ENCODE measurements around the gene ATP2B2. TPM values are rescaled to one million over a fixed set of nuclear protein-coding genes. Genes with fewer than 3 reads are reported as not detected.

ATP2B2 gene
- total RNA-seq, 1 donor from 2014 or later, result 0.09 TPM

DNA sequence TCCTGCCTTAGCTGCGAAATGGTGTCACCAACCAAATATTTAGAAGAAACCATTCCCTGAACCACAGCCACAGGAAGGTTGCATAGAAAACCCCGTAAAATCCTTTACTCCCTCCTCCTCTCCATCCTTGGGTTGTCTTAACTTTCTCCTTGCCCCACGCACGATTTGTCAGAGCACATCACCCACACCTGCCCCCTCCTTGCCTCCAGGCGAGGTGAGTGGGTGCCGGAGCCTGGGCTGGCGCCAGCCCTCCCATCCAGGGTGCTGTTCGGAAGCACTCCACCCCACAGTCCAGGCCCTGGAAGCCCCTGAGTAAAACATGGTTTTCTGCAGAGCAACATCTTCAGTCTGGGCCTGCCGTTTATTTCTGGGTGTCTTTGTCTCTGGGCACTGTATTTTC, 216.3 kb downstream of the ATP2B2 start:
- Histone ChIP-seq H3K36me3 (peaks cover 35% of the 10 kb centered on the region), H3K9me3 (no peaks in the 10 kb centered on the region), H3K27ac (no peak overlapping the region), H3K27me3 (ENCODE audit: low read depth) (no peaks in the 10 kb centered on the region), H3K4me3 (no peak overlapping the region), H3K4me1 (peaks cover 7% of the 10 kb centered on the region)
- ATAC-seq (no peak), DNase-seq (no peak)
- no peak for TF ChIP-seq CTCF (IDR thresholded peaks at IDR 0.05)
- intact Hi-C loops (cut with DNase I), result no loop called here

DNA sequence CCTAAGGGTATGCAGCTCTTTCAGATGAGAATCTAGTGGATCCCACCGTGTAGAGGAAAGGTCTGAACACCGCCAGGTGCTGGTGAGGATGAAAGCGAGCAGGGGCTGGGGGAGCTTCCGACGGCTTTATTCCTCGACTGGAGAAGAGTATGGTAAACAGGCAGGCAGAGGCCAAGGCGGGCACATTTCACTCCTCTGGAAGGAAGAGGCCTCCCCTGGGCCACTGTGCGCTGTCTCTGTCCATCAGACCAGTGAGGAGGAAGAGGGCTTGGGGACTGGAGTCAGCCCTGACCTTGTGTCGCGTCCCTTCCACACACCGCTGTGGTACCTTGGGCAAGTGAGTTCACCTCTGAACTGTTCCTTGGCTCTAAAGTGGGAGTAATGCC, 216.8 kb downstream of the ATP2B2 start:
- DNase-seq (no peak), ATAC-seq (no peak)
- H3K9me3 ChIP-seq, result no peaks in the 10 kb centered on the region
- H3K4me3 ChIP-seq, result no peak overlapping the region
- H3K4me1 ChIP-seq, result peaks cover 7% of the 10 kb centered on the region
- peaks cover 39% of the 10 kb centered on the region for H3K36me3 ChIP-seq
- no peak for TF ChIP-seq CTCF (IDR thresholded peaks at IDR 0.05)
- no peaks in the 10 kb centered on the region for H3K27me3 ChIP-seq (ENCODE audit: low read depth)
- no peak overlapping the region for H3K27ac ChIP-seq
- intact Hi-C loops (cut with DNase I), result no loop called here

DNA sequence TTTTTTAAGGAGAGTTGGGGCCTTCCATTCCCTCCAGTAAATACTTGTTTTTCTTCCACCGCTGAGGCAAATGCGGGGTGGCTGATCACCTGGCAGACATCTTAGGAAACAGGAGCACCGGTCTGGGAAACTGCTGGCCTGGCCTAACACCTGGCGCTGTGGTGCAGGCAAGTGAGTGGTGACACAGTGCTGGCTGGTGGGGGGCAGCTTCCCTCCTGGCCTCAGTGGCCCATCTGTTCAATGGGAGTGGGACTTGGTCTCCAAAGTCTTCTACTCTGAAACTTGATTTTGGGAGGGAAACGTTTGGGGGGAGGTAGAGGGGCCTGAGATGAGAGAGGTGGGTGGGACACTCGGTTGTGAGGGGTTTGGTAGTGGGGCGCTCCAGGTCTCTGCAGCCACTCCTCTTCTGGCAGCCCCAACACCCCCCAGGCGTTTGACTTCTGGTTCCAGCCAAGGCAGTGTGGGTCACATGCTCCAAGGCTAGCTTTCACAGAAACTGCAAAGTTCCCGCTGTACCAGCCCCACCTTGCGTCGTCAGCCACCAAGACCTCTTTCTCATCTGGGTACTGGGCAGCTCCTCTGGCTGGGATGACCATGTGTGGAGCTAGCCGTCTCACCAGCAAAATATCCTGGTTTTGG, 217.3 kb downstream of the ATP2B2 start:
- DNase-seq (no peak), ATAC-seq (no peak)
- H3K4me3 ChIP-seq, result no peak overlapping the region
- TF ChIP-seq CTCF (IDR thresholded peaks at IDR 0.05), result no peak
- no peaks in the 10 kb centered on the region for H3K27me3 ChIP-seq (ENCODE audit: low read depth)
- H3K36me3 ChIP-seq, result peaks cover 43% of the 10 kb centered on the region
- H3K27ac ChIP-seq, result no peak overlapping the region
- no peaks in the 10 kb centered on the region for H3K9me3 ChIP-seq
- intact Hi-C loops (cut with DNase I), result no loop called here
- H3K4me1 ChIP-seq, result peaks cover 6% of the 10 kb centered on the region

GRCh38 chr3:10286596-10287295, 218.6 kb downstream of the ATP2B2 start:
- no peak for TF ChIP-seq CTCF (IDR thresholded peaks at IDR 0.05)
- no peaks in the 10 kb centered on the region for H3K27me3 ChIP-seq (ENCODE audit: low read depth)
- H3K36me3 ChIP-seq, result peaks cover 49% of the 10 kb centered on the region
- no peaks in the 10 kb centered on the region for H3K4me1 ChIP-seq
- intact Hi-C loops (cut with DNase I), result no loop called here
- H3K4me3 ChIP-seq, result no peak overlapping the region
- DNase-seq, result no peak
- no peak overlapping the region for H3K27ac ChIP-seq
- no peaks in the 10 kb centered on the region for H3K9me3 ChIP-seq
- ATAC-seq, result peak in 1 of 2 donors; percentile 13

DNA sequence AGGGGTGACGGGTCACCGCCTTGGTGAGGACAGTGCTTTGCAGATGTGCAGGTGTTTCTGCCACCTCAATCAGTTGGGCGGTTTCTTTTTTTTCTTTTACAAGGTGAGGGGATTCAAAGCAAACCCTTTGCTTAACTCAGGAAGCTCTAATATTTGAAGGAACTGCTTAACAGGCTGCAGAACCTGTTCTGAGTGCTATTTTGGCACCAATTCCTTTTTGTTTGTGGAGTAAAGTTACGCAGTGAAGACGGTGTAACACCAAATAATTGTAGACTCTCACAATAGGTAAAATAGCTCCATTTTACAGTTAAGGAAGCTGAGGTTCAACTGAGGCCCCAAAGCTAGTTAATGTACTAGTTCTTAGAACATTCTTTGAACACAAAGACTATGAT, 219.3 kb downstream of the ATP2B2 start:
- Histone ChIP-seq H3K36me3 (peaks cover 50% of the 10 kb centered on the region), H3K4me3 (no peak overlapping the region), H3K27me3 (ENCODE audit: low read depth) (no peaks in the 10 kb centered on the region), H3K4me1 (no peaks in the 10 kb centered on the region), H3K27ac (no peak overlapping the region), H3K9me3 (no peaks in the 10 kb centered on the region)
- ATAC-seq, result peak in 1 of 2 donors; percentile 6
- TF ChIP-seq CTCF (IDR thresholded peaks at IDR 0.05), result no peak
- intact Hi-C loops (cut with DNase I), result no loop called here
- no peak for DNase-seq
